Hepatocyte (in vitro differentiated cells): ENCODE measurements around the gene PRTFDC1.

Source experiments
- EZH2 ChIP-seq: fragments of 200-600 bp; sonication (generic); IDR thresholded peaks from 2 replicates; pipeline ENCODE4 v1.6.1; 2016; ENCODE audit warnings: antibody characterized with exemption, mild to moderate bottlenecking, borderline replicate concordance
- TF ChIP-seq, protein P1 (sequence below): fragments of 200-600 bp; sonication (generic); IDR thresholded peaks from 2 replicates; pipeline ENCODE4 v1.5.1; 2016; ENCODE audit warnings: antibody characterized with exemption, mild to moderate bottlenecking; ENCODE audit not compliant: poor library complexity

DNA sequence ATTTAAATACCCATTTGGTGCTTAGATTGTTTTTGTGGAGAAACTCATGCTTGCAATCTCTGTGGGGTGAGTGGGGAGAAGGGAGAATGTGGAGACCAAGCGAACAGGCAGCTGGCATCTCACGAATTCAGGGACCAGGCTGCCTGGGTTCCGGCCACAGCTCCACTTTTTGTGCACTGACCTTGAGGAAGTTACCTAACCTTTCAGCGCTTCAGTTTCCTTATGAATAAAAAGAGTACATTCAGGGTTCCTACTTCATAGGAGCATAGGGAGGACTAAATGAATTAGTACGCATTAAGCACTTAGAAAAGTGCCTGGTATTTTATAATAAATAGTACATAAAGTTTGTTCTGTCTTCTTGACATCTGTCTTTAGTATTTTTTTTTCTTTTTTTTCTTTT is 72.5 kb downstream of the PRTFDC1 start:
- TF ChIP-seq, protein P1, sequence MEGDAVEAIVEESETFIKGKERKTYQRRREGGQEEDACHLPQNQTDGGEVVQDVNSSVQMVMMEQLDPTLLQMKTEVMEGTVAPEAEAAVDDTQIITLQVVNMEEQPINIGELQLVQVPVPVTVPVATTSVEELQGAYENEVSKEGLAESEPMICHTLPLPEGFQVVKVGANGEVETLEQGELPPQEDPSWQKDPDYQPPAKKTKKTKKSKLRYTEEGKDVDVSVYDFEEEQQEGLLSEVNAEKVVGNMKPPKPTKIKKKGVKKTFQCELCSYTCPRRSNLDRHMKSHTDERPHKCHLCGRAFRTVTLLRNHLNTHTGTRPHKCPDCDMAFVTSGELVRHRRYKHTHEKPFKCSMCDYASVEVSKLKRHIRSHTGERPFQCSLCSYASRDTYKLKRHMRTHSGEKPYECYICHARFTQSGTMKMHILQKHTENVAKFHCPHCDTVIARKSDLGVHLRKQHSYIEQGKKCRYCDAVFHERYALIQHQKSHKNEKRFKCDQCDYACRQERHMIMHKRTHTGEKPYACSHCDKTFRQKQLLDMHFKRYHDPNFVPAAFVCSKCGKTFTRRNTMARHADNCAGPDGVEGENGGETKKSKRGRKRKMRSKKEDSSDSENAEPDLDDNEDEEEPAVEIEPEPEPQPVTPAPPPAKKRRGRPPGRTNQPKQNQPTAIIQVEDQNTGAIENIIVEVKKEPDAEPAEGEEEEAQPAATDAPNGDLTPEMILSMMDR: no peak
- TF ChIP-seq EZH2: no peak
